ENCODE measurements around the gene ARHGAP27.

DNA sequence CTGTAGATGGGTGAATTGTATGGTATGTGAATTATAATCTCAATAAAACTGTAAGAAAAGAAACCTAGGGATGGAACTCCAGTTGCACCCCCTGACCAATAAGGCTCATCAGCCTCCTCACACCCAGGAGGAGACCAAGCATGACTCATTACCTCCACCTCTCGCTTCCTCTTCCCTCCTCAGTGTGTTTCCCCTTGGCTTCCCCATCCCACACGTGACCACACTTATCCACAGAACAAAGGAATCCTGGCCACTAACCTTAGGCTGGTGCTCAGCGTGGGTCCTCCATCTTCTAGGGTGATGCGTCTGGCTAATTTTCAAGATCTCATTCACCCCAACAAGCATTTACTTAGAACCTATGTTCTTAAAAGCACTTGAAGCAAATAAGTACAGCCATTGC is 79.6 kb downstream of the ARHGAP27 start:
- no peak for TF ChIP-seq CTCF (IDR thresholded peaks at IDR 0.05)
- no peak for TF ChIP-seq POLR2A (IDR thresholded peaks at IDR 0.05)
